Astrocyte (in vitro differentiated cells and primary cell): ENCODE data around the gene CHN2. TPM values are rescaled to one million over a fixed set of nuclear protein-coding genes. Genes with fewer than 3 reads are reported as not detected.

Experiments used
- DNase-seq: peaks from one replicate; pipeline ENCODE4 v3.0.0-alpha.2; 2010; ENCODE audit warnings: low read depth
- FAIRE-seq: peaks from 2 replicates; lab custom pipeline; 2011; peaks lifted over from hg19 to GRCh38; lab: Jason Lieb, UNC
- H2AFZ ChIP-seq: 2 replicates; pipeline ENCODE4 v1.6.0; 2012; ENCODE audit warnings: low read depth, low read length, inconsistent platforms
- H3K27ac ChIP-seq: 2 replicates; pipeline ENCODE4 v1.5.1; 2011; ENCODE audit warnings: low read depth, low read length, inconsistent platforms
- H3K27me3 ChIP-seq: 2 replicates; pipeline ENCODE4 v1.6.0; 2011; ENCODE audit warnings: low read length, inconsistent platforms; ENCODE audit not compliant: insufficient read depth
- H3K36me3 ChIP-seq: 2 replicates; pipeline ENCODE4 v1.5.1; 2011; ENCODE audit warnings: low read length, inconsistent platforms; ENCODE audit not compliant: insufficient read depth
- H3K4me1 ChIP-seq: 2 replicates; pipeline ENCODE4 v1.5.1; 2011; ENCODE audit warnings: low read length, inconsistent platforms; ENCODE audit not compliant: insufficient read depth
- H3K4me2 ChIP-seq: 2 replicates; pipeline ENCODE4 v1.6.0; 2012; ENCODE audit warnings: low read length, inconsistent platforms
- H3K4me3 ChIP-seq: 2 replicates; pipeline ENCODE4 v1.5.1; 2011; ENCODE audit warnings: low read depth, mild to moderate bottlenecking, low read length, inconsistent platforms; ENCODE audit not compliant: insufficient read depth
- H3K79me2 ChIP-seq: 2 replicates; pipeline ENCODE4 v1.6.0; 2012; ENCODE audit warnings: mild to moderate bottlenecking, low read length, inconsistent platforms; ENCODE audit not compliant: insufficient read depth
- H3K9ac ChIP-seq: 2 replicates; pipeline ENCODE4 v1.6.0; 2012; ENCODE audit warnings: mild to moderate bottlenecking, low read length, inconsistent platforms
- H3K9me3 ChIP-seq: 2 replicates; pipeline ENCODE4 v1.5.1; 2012; ENCODE audit warnings: low read depth, mild to moderate bottlenecking, low read length, inconsistent platforms; ENCODE audit not compliant: insufficient read depth
- H4K20me1 ChIP-seq: 2 replicates; pipeline ENCODE4 v1.6.0; 2012; ENCODE audit warnings: low read length, inconsistent platforms; ENCODE audit not compliant: insufficient read depth
- H3K27ac Mint-ChIP-seq: one replicate; pipeline ENCODE4 v1.8.0; 2021; ENCODE audit warnings: mild to moderate bottlenecking, mixed read lengths; ENCODE audit not compliant: unreplicated experiment
- H3K27me3 Mint-ChIP-seq: one replicate; pipeline ENCODE4 v1.8.0; 2021; ENCODE audit warnings: low read depth, mixed read lengths; ENCODE audit not compliant: unreplicated experiment
- H3K36me3 Mint-ChIP-seq: one replicate; pipeline ENCODE4 v1.8.0; 2021; ENCODE audit warnings: low read depth, mixed read lengths; ENCODE audit not compliant: unreplicated experiment
- H3K4me1 Mint-ChIP-seq: one replicate; pipeline ENCODE4 v1.8.0; 2021; ENCODE audit warnings: low read depth, mixed read lengths; ENCODE audit not compliant: unreplicated experiment
- H3K4me3 Mint-ChIP-seq: one replicate; pipeline ENCODE4 v1.8.0; 2021; ENCODE audit warnings: mild to moderate bottlenecking, moderate library complexity, mixed read lengths; ENCODE audit not compliant: unreplicated experiment
- H3K9me3 Mint-ChIP-seq: one replicate; pipeline ENCODE4 v1.8.0; 2021; ENCODE audit warnings: mild to moderate bottlenecking, mixed read lengths; ENCODE audit not compliant: unreplicated experiment
- CTCF ChIP-seq: IDR thresholded peaks from 2 replicates; pipeline ENCODE4 v1.5.1; 2011; ENCODE audit warnings: low read depth, mild to moderate bottlenecking, inconsistent platforms, low read length, moderate library complexity; ENCODE audit not compliant: insufficient read depth
- EZH2 ChIP-seq: IDR thresholded peaks from 2 replicates; pipeline ENCODE4 v1.6.1; 2012; ENCODE audit warnings: mild to moderate bottlenecking, low read length, inconsistent platforms; ENCODE audit not compliant: insufficient read depth
- total RNA-seq: library from RNA; stranded (reverse); gene quantifications from 2 replicates; pipeline ENCODE4 v1.2.1, GENCODE V29; 2021

Gene CHN2
- total RNA-seq, 1 donor from 2014 or later, result 2.5 TPM

DNA sequence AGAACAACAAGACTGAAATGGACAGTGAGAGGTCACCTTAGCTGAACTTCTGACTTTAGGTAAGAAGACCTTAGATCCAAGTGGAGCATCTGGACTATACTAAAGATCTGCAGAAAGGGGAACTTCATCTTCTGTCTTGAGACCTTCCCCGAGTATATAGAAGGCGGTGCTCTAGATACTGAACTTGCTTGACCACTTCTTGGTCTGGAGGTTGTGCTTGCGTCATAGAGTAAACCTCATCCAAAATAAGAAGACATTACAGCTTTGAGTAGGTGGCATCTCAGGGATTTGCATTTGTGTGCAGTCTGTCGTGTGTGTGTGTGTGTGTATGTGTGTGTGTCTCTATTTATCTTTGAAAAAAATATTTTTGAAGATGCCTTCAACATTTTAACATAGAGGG lies 157.5 kb downstream of the CHN2 start:
- Histone ChIP-seq H3K4me2 (no peak overlapping the region), H3K27me3 (peaks cover 9% of the 10 kb centered on the region), H3K4me1 (no peaks in the 10 kb centered on the region), H3K27ac (no peak overlapping the region), H3K79me2 (no peaks in the 10 kb centered on the region), H3K9ac (no peak overlapping the region), H3K9me3 (no peaks in the 10 kb centered on the region), H4K20me1 (no peaks in the 10 kb centered on the region), H3K36me3 (no peaks in the 10 kb centered on the region), H2AFZ (no peak overlapping the region), H3K4me3 (no peak overlapping the region)
- Mint-ChIP-seq H3K4me1 (peaks cover 4% of the 10 kb centered on the region), H3K27ac (no peak overlapping the region), H3K27me3 (peaks cover 12% of the 10 kb centered on the region), H3K9me3 (peaks cover 3% of the 10 kb centered on the region), H3K36me3 (no peaks in the 10 kb centered on the region), H3K4me3 (no peak overlapping the region)
- TF ChIP-seq EZH2 (no peak), CTCF (no peak)
- FAIRE-seq (no peak), DNase-seq (no peak)

GRCh38 chr7:29353810-29354209 lies 159.2 kb downstream of the CHN2 start:
- TF ChIP-seq CTCF (no peak), EZH2 (no peak)
- H3K4me3 Mint-ChIP-seq, result no peak overlapping the region
- no peak for FAIRE-seq

DNA sequence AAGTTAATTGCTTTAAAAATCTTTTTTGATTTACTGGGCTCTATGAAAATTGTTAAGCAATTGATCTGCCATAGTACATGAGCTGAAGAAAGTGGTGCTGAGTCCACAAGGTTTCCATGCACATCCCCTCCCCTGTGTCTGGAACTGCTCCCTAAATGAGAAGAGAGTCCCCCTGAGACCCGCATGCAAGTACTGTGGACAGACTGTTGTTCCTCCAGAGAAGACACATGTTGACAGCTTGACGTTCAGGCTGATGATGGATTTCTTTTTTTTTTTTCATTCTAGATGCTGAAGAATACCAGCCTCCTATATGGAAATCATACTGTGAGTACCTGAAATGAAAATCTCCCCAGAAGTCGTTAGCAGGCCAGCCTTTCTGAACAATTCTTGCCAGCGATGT lies 159.8 kb downstream of the CHN2 start:
- Mint-ChIP-seq H3K27ac (peak overlapping the region; percentile 8), H3K9me3 (peaks cover 3% of the 10 kb centered on the region), H3K4me1 (peaks cover 4% of the 10 kb centered on the region), H3K4me3 (no peak overlapping the region), H3K27me3 (peaks cover 7% of the 10 kb centered on the region), H3K36me3 (no peaks in the 10 kb centered on the region)
- Histone ChIP-seq H3K9me3 (no peaks in the 10 kb centered on the region), H3K4me2 (no peak overlapping the region), H3K27ac (no peak overlapping the region), H3K27me3 (peaks cover 3% of the 10 kb centered on the region), H4K20me1 (no peaks in the 10 kb centered on the region), H3K4me1 (no peaks in the 10 kb centered on the region), H2AFZ (no peak overlapping the region), H3K36me3 (no peaks in the 10 kb centered on the region), H3K79me2 (no peaks in the 10 kb centered on the region), H3K4me3 (no peak overlapping the region), H3K9ac (no peak overlapping the region)
- TF ChIP-seq EZH2 (no peak), CTCF (no peak)
- FAIRE-seq (no peak), DNase-seq (no peak)

More at GRCh38 chr7:29353810-29354209, 159.2 kb downstream of the CHN2 start:
- Mint-ChIP-seq H3K4me1 (peaks cover 4% of the 10 kb centered on the region), H3K9me3 (peaks cover 3% of the 10 kb centered on the region), H3K36me3 (no peaks in the 10 kb centered on the region), H3K27ac (no peak overlapping the region), H3K27me3 (peaks cover 7% of the 10 kb centered on the region)
- DNase-seq, result no peak
- Histone ChIP-seq H3K79me2 (no peaks in the 10 kb centered on the region), H3K4me1 (no peaks in the 10 kb centered on the region), H3K36me3 (no peaks in the 10 kb centered on the region), H4K20me1 (no peaks in the 10 kb centered on the region), H3K9me3 (no peaks in the 10 kb centered on the region), H3K9ac (no peak overlapping the region), H2AFZ (no peak overlapping the region), H3K4me3 (no peak overlapping the region), H3K4me2 (no peak overlapping the region), H3K27ac (no peak overlapping the region), H3K27me3 (peaks cover 3% of the 10 kb centered on the region)
